ENCODE data around the gene HDAC3. TPM values are rescaled to one million over a fixed set of nuclear protein-coding genes. Genes with fewer than 3 reads are reported as not detected.
A peak's percentile ranks its signal among the peaks of the same experiment; 100 is the strongest.

The HDAC3 gene
- total RNA-seq, 2 donors from 2014 or later, result 21.0 to 22.2 TPM

GRCh38 chr5:141597814-141598213 is 38.8 kb downstream of the HDAC3 start:
- DNase-seq (ENCODE audit: low spot score), result no peak
- H3K27me3 ChIP-seq, result no peaks in the 10 kb centered on the region
- TF ChIP-seq, protein P1, sequence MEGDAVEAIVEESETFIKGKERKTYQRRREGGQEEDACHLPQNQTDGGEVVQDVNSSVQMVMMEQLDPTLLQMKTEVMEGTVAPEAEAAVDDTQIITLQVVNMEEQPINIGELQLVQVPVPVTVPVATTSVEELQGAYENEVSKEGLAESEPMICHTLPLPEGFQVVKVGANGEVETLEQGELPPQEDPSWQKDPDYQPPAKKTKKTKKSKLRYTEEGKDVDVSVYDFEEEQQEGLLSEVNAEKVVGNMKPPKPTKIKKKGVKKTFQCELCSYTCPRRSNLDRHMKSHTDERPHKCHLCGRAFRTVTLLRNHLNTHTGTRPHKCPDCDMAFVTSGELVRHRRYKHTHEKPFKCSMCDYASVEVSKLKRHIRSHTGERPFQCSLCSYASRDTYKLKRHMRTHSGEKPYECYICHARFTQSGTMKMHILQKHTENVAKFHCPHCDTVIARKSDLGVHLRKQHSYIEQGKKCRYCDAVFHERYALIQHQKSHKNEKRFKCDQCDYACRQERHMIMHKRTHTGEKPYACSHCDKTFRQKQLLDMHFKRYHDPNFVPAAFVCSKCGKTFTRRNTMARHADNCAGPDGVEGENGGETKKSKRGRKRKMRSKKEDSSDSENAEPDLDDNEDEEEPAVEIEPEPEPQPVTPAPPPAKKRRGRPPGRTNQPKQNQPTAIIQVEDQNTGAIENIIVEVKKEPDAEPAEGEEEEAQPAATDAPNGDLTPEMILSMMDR (IDR thresholded peaks at IDR 0.05), result no peak
- no peaks in the 10 kb centered on the region for H3K9me3 ChIP-seq
- no peak overlapping the region for H3K4me3 ChIP-seq
- H3K27ac ChIP-seq, result peak overlapping the region in 1 of 2 donors; percentile 79
- peaks cover 0 to 29% of the 10 kb centered on the region in 2 donors for H3K4me1 ChIP-seq
- H3K36me3 ChIP-seq, result no peaks in the 10 kb centered on the region

DNA sequence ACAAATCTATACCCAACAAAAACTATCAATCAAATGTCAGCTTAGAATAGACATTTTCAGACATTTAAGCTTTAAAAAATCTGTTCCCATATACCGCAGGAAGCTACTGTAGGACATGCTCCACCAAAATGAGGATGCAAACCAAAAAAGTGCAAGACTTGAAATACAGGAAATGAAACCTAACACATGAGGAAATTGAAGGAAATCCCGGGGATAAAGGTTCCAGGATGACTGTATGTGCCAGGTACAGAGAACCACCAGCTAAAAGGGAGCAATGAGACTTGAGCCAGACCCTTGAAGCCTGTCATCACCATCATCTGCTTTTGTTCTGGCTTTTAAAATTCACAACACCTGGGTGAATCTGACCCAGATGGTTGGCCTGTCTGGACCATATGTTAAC is 39.3 kb downstream of the HDAC3 start:
- Histone ChIP-seq H3K4me1 (peaks cover 0 to 29% of the 10 kb centered on the region in 2 donors), H3K36me3 (no peaks in the 10 kb centered on the region)
- TF ChIP-seq, protein P1 (IDR thresholded peaks at IDR 0.05), result no peak

GRCh38 chr5:141596867-141597266 is 39.8 kb downstream of the HDAC3 start:
- H3K27ac ChIP-seq, result no peak overlapping the region
- peaks cover 0 to 29% of the 10 kb centered on the region in 2 donors for H3K4me1 ChIP-seq
- DNase-seq (ENCODE audit: low spot score), result no peak
- no peaks in the 10 kb centered on the region for H3K9me3 ChIP-seq
- H3K4me3 ChIP-seq, result no peak overlapping the region
- TF ChIP-seq, protein P1 (IDR thresholded peaks at IDR 0.05), result no peak
- no peaks in the 10 kb centered on the region for H3K36me3 ChIP-seq
- no peaks in the 10 kb centered on the region for H3K27me3 ChIP-seq

More for the DNA sequence above, 39.3 kb downstream of the HDAC3 start:
- Histone ChIP-seq H3K9me3 (no peaks in the 10 kb centered on the region), H3K27me3 (no peaks in the 10 kb centered on the region), H3K4me3 (no peak overlapping the region), H3K27ac (peak overlapping the region in 1 of 2 donors; percentile 79)
- DNase-seq (ENCODE audit: low spot score), result no peak

- no peaks in the 10 kb centered on the region for H3K4me1 ChIP-seq
- peaks cover 19% of the 10 kb centered on the region for H3K36me3 ChIP-seq
- H3K27me3 ChIP-seq, result no peaks in the 10 kb centered on the region
- no peaks in the 10 kb centered on the region for H3K9me3 ChIP-seq
- no peak overlapping the region for H3K27ac ChIP-seq
- no peak overlapping the region for H3K4me3 ChIP-seq
- TF ChIP-seq, protein P1 (IDR thresholded peaks at IDR 0.05), result no peak
- no peak for DNase-seq (ENCODE audit: low spot score)
Measured at GRCh38 chr5:141590127-141590526, 46.5 kb downstream of the HDAC3 start.

DNA sequence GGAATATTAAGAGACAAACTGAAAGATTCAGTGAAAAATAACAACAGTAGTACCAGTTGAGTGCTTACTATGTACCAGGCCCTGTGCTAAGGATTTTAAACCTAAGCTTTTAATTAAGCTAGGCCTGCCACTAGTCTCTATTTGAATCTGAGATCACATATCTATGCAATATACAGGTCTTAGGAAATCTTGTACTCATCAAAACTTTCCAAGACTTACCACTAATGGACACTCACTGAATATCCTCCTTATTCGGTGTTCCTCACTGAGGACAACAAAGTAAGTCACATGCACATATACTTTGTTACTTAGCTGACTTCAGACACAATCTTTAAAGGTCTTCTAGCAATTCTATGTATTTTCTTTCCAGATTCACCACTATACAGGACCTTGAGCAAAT is 50.4 kb downstream of the HDAC3 start:
- Histone ChIP-seq H3K9me3 (no peaks in the 10 kb centered on the region), H3K27ac (no peak overlapping the region), H3K36me3 (peaks cover 54% of the 10 kb centered on the region), H3K4me3 (no peak overlapping the region), H3K27me3 (no peaks in the 10 kb centered on the region), H3K4me1 (no peaks in the 10 kb centered on the region)
- DNase-seq (ENCODE audit: low spot score), result no peak
- TF ChIP-seq, protein P1 (IDR thresholded peaks at IDR 0.05), result no peak

GRCh38 chr5:141585594-141585993 is 51.1 kb downstream of the HDAC3 start:
- DNase-seq (ENCODE audit: low spot score), result no peak
- H3K27me3 ChIP-seq, result no peaks in the 10 kb centered on the region
- TF ChIP-seq, protein P1 (IDR thresholded peaks at IDR 0.05), result no peak
- H3K4me3 ChIP-seq, result no peak overlapping the region
- no peak overlapping the region for H3K27ac ChIP-seq
- no peaks in the 10 kb centered on the region for H3K9me3 ChIP-seq
- H3K4me1 ChIP-seq, result no peaks in the 10 kb centered on the region
- peaks cover 60% of the 10 kb centered on the region for H3K36me3 ChIP-seq

Measured in right atrium auricular region (tissue), 2 donors.